Ishikawa (cell line): ENCODE measurements around the gene ASPDH.

Source experiments
- CREB1 ChIP-seq: IDR thresholded peaks from 2 replicates; pipeline ENCODE4 v1.6.1; 2012; ENCODE audit warnings: low read depth
- EP300 ChIP-seq: IDR thresholded peaks from 2 replicates; pipeline ENCODE4 v1.6.1; 2012; ENCODE audit warnings: borderline replicate concordance
- FOXM1 ChIP-seq: IDR thresholded peaks from 2 replicates; pipeline ENCODE4 v1.6.1; 2012; ENCODE audit warnings: low read depth, borderline replicate concordance
- MAX ChIP-seq: IDR thresholded peaks from 2 replicates; pipeline ENCODE4 v1.6.1; 2012
- REST ChIP-seq: IDR thresholded peaks from 2 replicates; pipeline ENCODE4 v1.6.1; 2012; ENCODE audit warnings: low read depth, mild to moderate bottlenecking
- TAF1 ChIP-seq: IDR thresholded peaks from 2 replicates; pipeline ENCODE4 v1.6.1; 2012; ENCODE audit warnings: low read depth, mild to moderate bottlenecking
- TEAD4 ChIP-seq: IDR thresholded peaks from 2 replicates; pipeline ENCODE4 v1.6.1; 2012

GRCh38 chr19:50488389-50489194, 25.1 kb downstream of the ASPDH start:
- TF ChIP-seq EP300 = no peak
- no peak for TF ChIP-seq CREB1
- TF ChIP-seq TEAD4 = no peak
- no peak for TF ChIP-seq TAF1
- TF ChIP-seq REST = no peak
- TF ChIP-seq MAX = no peak
- TF ChIP-seq FOXM1 = no peak
